GM10248 (cell line): Measurements from ENCODE around the gene MFSD8.

Experiments used
- CTCF ChIA-PET: fragments of 300-600 bp; sonication (Branson Sonifier 250); formaldehyde crosslinking; extraction: SDS; loops from one replicate; lab custom pipeline; 2021; ENCODE audit warnings: antibody characterized with exemption; lab: Yijun Ruan, JAX
- POLR2A ChIA-PET: fragments of 350-650 bp; sonication (Branson Sonifier 250); formaldehyde crosslinking; extraction: SDS; loops from one replicate; lab custom pipeline; 2020; ENCODE audit warnings: antibody characterized with exemption; lab: Yijun Ruan, JAX
- DNase-seq: peaks from one replicate; pipeline ENCODE4 v3.0.0; 2012; ENCODE audit errors: extremely low spot score
- TF ChIP-seq, protein P1 (sequence below): IDR thresholded peaks from 2 replicates; pipeline ENCODE4 v1.5.1; 2012; ENCODE audit warnings: mild to moderate bottlenecking, low read depth; ENCODE audit errors: extremely low read depth, missing control alignments, control extremely low read depth

Gene MFSD8

DNA sequence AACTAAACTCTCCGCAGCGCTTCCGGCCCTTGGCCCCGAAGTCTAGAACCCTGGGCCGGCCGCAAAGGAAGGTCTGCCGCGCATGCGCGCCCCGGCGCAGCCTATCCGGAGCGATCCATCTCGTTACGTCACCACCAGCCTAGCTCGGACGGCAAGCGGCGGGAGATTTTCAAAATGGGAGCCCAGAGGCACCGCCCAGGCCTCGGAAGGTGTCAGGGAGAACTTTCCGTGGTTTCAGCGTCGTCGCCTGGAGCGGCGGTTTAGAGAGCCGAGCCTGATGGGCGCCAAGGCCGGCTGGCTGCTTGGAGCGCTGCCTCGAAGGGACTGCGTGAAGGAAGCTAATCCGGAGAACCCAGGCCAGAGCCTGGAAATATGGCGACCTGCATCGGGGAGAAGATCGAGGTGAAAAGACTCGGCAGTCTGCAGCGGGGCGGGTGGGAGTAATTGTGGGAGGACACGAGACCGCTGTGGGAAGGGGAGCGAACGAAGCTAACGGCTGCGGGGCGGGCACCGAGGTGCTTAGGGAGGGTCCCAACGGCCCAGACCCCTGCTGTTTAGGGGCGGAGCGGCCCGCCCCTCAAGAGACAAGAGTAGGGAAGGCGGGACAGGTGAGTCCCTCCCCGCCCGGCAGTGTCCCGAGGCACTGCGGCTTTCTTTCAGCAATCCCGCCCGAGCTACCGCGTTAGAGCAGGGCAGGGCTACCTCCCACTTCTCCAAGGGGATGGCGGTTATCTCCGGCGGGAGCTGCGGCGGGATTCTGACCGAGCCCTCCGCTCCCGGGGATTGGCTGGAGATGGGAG lies 84.0 kb downstream of the MFSD8 start, which contains the start of gene PLK4:
TSS of gene PLK4 (plus strand) at position 131 of the 800 bp plus-strand sequence. CDS start at position 373, 242 bp downstream.
- TF ChIP-seq, protein P1, sequence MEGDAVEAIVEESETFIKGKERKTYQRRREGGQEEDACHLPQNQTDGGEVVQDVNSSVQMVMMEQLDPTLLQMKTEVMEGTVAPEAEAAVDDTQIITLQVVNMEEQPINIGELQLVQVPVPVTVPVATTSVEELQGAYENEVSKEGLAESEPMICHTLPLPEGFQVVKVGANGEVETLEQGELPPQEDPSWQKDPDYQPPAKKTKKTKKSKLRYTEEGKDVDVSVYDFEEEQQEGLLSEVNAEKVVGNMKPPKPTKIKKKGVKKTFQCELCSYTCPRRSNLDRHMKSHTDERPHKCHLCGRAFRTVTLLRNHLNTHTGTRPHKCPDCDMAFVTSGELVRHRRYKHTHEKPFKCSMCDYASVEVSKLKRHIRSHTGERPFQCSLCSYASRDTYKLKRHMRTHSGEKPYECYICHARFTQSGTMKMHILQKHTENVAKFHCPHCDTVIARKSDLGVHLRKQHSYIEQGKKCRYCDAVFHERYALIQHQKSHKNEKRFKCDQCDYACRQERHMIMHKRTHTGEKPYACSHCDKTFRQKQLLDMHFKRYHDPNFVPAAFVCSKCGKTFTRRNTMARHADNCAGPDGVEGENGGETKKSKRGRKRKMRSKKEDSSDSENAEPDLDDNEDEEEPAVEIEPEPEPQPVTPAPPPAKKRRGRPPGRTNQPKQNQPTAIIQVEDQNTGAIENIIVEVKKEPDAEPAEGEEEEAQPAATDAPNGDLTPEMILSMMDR, result no peak
- CTCF ChIA-PET, result interaction anchor here (0.8 to 2.3 kb wide), 5 partner anchors 8 to 84 kb away, joined by 3 to 6 read pairs (median 3); partner anchors contain the start of genes ABHD18 and MFSD8
- POLR2A ChIA-PET, result interaction anchor here (1.1 kb wide), 1 partner anchor 11 kb away, joined by 3 read pairs; no protein-coding TSS in a partner anchor
- peak; percentile 97 for DNase-seq

DNA sequence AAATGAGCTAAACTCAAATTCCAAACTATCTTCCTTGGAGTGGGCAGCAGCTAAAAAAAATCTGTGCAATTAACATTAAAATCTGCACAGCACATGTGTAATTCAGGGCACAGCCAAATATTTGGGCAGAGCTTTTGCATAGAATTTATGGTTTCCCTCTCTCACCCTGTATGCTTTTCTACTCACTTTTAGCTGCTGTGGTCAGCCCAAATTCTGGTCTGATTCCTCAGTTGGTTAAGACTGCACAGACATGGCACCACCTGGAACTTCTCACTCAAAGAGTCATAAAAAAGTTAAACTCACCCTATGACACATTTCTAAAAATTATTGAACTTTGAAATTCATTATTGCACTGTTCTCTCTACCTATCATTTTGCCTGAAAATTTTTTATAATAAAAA lies 89.2 kb downstream of the MFSD8 start:
- TF ChIP-seq, protein P1, result no peak
- CTCF ChIA-PET, result interaction anchor here (1.1 to 3.2 kb wide), 3 partner anchors 11 to 89 kb away, joined by 4 to 12 read pairs (median 5); partner anchors contain the start of genes ABHD18 and MFSD8
- POLR2A ChIA-PET, result no interaction called here
- DNase-seq, result no peak

DNA sequence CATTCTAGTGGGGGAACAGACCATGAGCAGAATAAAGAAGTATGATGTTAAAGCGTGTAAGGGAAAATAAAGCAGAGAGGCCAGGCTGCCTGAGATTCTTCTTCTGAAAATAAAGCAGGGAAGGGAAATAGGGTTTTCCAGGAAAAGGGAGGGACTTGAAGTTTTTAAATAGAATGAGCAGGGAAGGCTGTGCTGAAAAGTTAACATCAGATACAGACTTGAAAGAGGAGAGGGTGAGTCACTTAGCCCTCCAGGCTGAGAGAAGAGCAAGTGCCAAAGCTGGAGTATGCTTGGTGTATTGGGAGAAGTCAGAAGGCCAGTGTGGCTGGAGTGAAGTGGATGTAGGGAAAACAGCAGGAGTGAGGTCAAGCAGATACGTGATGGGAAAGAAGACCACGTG lies 94.3 kb downstream of the MFSD8 start:
- TF ChIP-seq, protein P1, result no peak
- ChIA-PET POLR2A (interaction anchor here (1.0 kb wide), 1 partner anchor 10 kb away, joined by 3 read pairs; the partner anchor contains the start of gene PLK4), CTCF (no interaction called here)
- DNase-seq, result no peak

DNA sequence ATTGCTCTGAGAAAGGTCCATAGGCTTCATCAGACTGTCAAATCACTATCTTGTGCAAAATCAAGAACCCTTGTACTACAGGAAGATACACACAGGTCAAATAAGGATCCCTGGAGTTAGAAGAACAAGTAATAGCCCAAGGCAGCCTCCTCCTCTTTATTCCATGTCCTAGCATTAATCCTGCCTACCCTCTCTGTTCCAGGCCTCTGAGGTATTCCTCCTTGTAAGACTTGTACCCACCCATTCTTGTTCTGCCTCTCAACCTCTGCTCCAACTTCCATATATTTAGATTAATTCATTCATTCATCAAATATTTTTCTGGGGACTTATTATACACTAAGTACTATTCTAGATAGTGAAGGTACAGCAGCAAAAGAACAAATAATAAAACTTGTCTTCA lies 94.7 kb downstream of the MFSD8 start:
- POLR2A ChIA-PET, result interaction anchor here (1.0 kb wide), 1 partner anchor 11 kb away, joined by 3 read pairs; the partner anchor contains the start of gene PLK4
- no peak for DNase-seq
- TF ChIP-seq, protein P1, result no peak
- CTCF ChIA-PET, result no interaction called here

DNA sequence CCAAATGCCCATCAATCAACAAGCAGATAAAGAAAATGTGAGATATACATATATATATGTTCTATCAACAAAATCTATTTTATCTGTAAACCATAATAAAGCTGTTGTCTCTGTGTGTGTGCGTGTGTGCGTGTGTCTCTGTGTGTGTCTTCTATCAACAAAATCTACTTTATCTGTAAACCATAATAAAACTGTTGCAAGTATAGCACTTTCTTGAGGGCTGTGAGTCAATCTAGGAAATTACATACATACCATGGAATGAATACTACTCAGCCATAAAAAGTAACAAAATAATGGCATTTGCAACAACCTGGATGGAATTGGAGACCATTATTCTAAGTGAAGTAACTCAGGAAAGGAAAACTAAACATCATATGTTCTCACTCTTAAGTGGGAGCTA lies 96.8 kb downstream of the MFSD8 start:
- POLR2A ChIA-PET, result no interaction called here
- TF ChIP-seq, protein P1, result no peak
- CTCF ChIA-PET, result no interaction called here
- no peak for DNase-seq
